K562 (cell line): Measurements from ENCODE around the gene RAD21L1. TPM values are rescaled to one million over a fixed set of nuclear protein-coding genes. Genes with fewer than 3 reads are reported as not detected.
A peak's percentile ranks its signal among the peaks of the same experiment; 100 is the strongest.
"Not testable (repeated sequence)": the region's sequence is repeated elsewhere in the genome, so short reads cannot be mapped to it uniquely, and the experiment has no call there.

ENCODE experiments used
- ATAC-seq: fragments of 200-7000 bp; cut with Tn5 transposase; 3 replicates; pipeline ENCODE4 v1.9.1; 2020; ENCODE audit warnings: moderate library complexity
- BruUV-seq: library from RNA; stranded (reverse); fragments of 400-500 nt; replicated peaks from 2 replicates; lab custom pipeline; 2021; lab: Mats Ljungman, UMichigan
- CTCF ChIA-PET: fragments of 300-600 bp; formaldehyde crosslinking; extraction: SDS; loops from one replicate; lab custom pipeline; 2021; ENCODE audit warnings: low intra/inter-chr PET ratio; lab: Yijun Ruan, JAX
- POLR2A ChIA-PET: fragments of 300-600, 350-650 bp; sonication (Branson Sonifier 250); formaldehyde crosslinking; extraction: SDS; loops from one replicate; lab custom pipeline; 2021; ENCODE audit warnings: antibody characterized with exemption, inconsistent platforms; lab: Yijun Ruan, JAX
- DNase-seq, 4 experiments: peaks; one replicate each; pipeline versions ENCODE4 v3.0.0 to v3.0.0-alpha.2; 2011 to 2018; ENCODE audit warnings: low spot score in 3 of 4, mixed read lengths in 3 of 4; ENCODE audit errors: extremely low read depth in 1 of 4
- FAIRE-seq: peaks from 2 replicates; lab custom pipeline; 2011; peaks lifted over from hg19 to GRCh38; lab: Jason Lieb, UNC
- H2AFZ ChIP-seq: 2 replicates; pipeline ENCODE4 v1.6.0; 2011; ENCODE audit warnings: low read depth, low read length, control low read depth, inconsistent platforms
- H3K27ac ChIP-seq: fragments of 200-600 bp; 3 replicates; pipeline ENCODE4 v1.8.0; 2011; ENCODE audit warnings: low read depth, mild to moderate bottlenecking, control low read depth, inconsistent platforms, low read length, moderate library complexity, mixed read lengths; ENCODE audit errors: extremely low read depth
- H3K27me3 ChIP-seq, 2 experiments: fragments of 300-600 bp in 1 of 2; 2 replicates in 1 of 2; 3 replicates in 1 of 2; pipeline versions ENCODE4 v1.6.0 to v1.8.0; 2011; ENCODE audit warnings: inconsistent platforms in 2 of 2, low read length in 2 of 2, mild to moderate bottlenecking in 1 of 2, mixed read lengths in 1 of 2, moderate library complexity in 1 of 2; ENCODE audit not compliant: control insufficient read depth in 2 of 2, insufficient read depth in 2 of 2
- H3K36me3 ChIP-seq: fragments of 300-600 bp; 3 replicates; pipeline ENCODE4 v1.8.0; 2011; ENCODE audit warnings: mild to moderate bottlenecking, low read length, inconsistent platforms; ENCODE audit not compliant: control insufficient read depth, insufficient read depth
- H3K4me1 ChIP-seq, 2 experiments: fragments of 200-600 bp in 1 of 2; replicated peaks in 1 of 2; 2 replicates in 1 of 2; 3 replicates in 1 of 2; pipeline versions ENCODE4 v1.5.1 to v1.8.0; 2011; ENCODE audit warnings: inconsistent platforms in 2 of 2, low read length in 2 of 2, mild to moderate bottlenecking in 1 of 2, mixed read lengths in 1 of 2, moderate library complexity in 1 of 2; ENCODE audit not compliant: control insufficient read depth in 2 of 2, insufficient read depth in 2 of 2
- H3K4me2 ChIP-seq: 2 replicates; pipeline ENCODE4 v1.6.1; 2011; ENCODE audit warnings: low read length, control low read depth, inconsistent platforms, mixed read lengths; ENCODE audit not compliant: insufficient read depth
- H3K4me3 ChIP-seq: fragments of 200-600 bp; sonication (generic), shearing (Covaris generic); 2 replicates; pipeline ENCODE4 v1.5.1; 2016; ENCODE audit warnings: control low read depth, inconsistent platforms
- H3K79me2 ChIP-seq: fragments of 200-600 bp; 3 replicates; pipeline ENCODE4 v1.8.0; 2011; ENCODE audit warnings: low read length, inconsistent platforms; ENCODE audit not compliant: control insufficient read depth, insufficient read depth
- H3K9ac ChIP-seq, 2 experiments: 2 replicates each; pipeline versions ENCODE4 v1.6.0 to v1.6.1; 2011; ENCODE audit warnings: low read depth in 2 of 2, low read length in 2 of 2, control low read depth in 1 of 2, inconsistent platforms in 1 of 2, mild to moderate bottlenecking in 1 of 2, mixed read lengths in 1 of 2; ENCODE audit not compliant: insufficient read depth in 1 of 2
- H3K9me1 ChIP-seq: one replicate; pipeline ENCODE4 v1.6.0; 2011; ENCODE audit warnings: inconsistent platforms, mild to moderate bottlenecking, low read length, moderate library complexity; ENCODE audit not compliant: control insufficient read depth, insufficient read depth
- H3K9me3 ChIP-seq: replicated peaks from 2 replicates; pipeline ENCODE4 v1.5.1; 2011; ENCODE audit warnings: low read depth, low read length, inconsistent platforms; ENCODE audit not compliant: control insufficient read depth, insufficient read depth
- H4K20me1 ChIP-seq: replicated peaks from 2 replicates; pipeline ENCODE4 v1.6.1; 2011; ENCODE audit warnings: low read length, inconsistent platforms, mixed read lengths; ENCODE audit not compliant: control insufficient read depth, insufficient read depth
- WGBS: fragments of 100-300 bp; shearing (Covaris generic); methylation state at CpG from one replicate; pipeline ENCODE4 v1.1.6; 2016; ENCODE audit warnings: low coverage, mixed read lengths; ENCODE audit not compliant: insufficient coverage; ENCODE audit errors: missing lambda C conversion rate; 5-methylcytosine and 5-hydroxymethylcytosine counted together
- in situ Hi-C: fragments of 300-500 bp; cut with MboI; formaldehyde crosslinking; loops from 4 replicates; pipeline ENCODE4 v1.15.0; 2018; ENCODE audit warnings: inconsistent platforms, mixed read lengths
- intact Hi-C: fragments of 100-400 bp; cut with micrococcal nuclease; formaldehyde crosslinking; loops from 2 replicates; pipeline ENCODE4 v1.14.2; 2022
- polyA plus RNA-seq, 8 experiments: library from polyadenylated mRNA; depleted of rRNA in 4 of 8; stranded (reverse) in 5 of 8; unstranded in 3 of 8; fragments of >200 nt; fragmentation: Nextera tagmentation in 2 of 8; fragmentation: Illumina TruSeq in 1 of 8; extraction: Ambion mirVana in 2 of 8; extraction: Trizol in 1 of 8; gene quantifications; 2 replicates each; pipeline versions ENCODE4 v1.2.1 to v1.2.3, GENCODE V29; 2011 to 2014; ENCODE audit warnings: inconsistent platforms in 1 of 8, missing spikeins in 1 of 8
- total RNA-seq, 7 experiments: library from RNA; depleted of rRNA in 6 of 7; stranded (reverse); fragments of >200 nt in 6 of 7; fragmentation: Illumina TruSeq in 2 of 7; extraction: Trizol in 2 of 7; gene quantifications; 2 replicates each; pipeline versions ENCODE4 v1.2.1 to v1.2.3, GENCODE V29; 2011 to 2021; ENCODE audit warnings: low replicate concordance in 1 of 7
- TF ChIP-seq, protein P1 (sequence below): fragments of 450-650 bp; formaldehyde crosslinking; IDR thresholded peaks from 2 replicates; pipeline ENCODE4 v1.4.0; 2020; ENCODE audit warnings: mild to moderate bottlenecking, mixed read lengths

Gene RAD21L1
- total and polyA plus RNA-seq, 9 of the 15 experiments (the other 6 are each of a cell fraction or from before 2014, with no cell fraction given), result 0.17 to 1.7 (median 0.45) TPM; not detected in 1

DNA sequence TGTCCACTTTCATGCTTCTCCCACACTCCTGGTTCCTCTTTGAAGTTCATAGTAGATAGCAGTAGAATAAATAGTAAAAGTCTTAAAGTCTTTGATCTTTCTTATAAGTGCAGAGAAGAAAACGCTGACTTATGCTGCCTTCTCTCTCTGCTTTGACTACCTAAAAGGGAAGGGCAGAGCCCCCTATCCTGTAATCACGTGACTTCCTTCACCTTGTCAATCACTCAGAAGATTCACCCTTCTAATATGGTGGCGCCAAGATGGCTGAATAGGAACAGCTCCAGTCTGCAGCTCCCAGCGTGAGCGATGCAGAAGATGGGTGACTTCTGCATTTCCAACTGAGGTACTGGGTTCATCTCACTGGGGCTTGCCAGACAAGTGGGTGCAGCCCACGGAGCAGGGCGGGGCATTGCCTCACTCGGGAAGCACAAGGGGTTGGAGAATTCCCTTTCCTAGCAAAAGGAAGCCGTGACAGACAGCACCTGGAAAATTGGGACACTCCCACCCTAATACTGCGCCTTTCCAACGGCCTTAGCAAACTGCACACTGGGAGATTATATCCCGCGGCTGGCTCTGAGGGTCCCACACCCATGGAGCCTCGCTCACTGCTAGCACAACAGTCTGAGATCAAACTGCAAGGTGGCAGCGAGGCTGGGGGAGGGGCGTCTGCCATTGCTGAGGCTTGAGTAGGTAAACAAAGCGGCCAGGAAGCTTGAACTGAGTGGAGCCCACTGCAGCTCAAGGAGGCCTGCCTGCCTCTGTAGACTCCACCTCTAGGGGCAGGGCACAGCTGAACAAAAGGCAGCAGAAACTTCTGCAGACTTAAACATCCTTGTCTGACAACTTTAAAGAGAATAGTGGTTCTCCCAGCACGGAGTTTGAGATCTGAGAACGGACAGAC, 9.1 kb upstream of the RAD21L1 start (continued):
- TF ChIP-seq, protein P1, sequence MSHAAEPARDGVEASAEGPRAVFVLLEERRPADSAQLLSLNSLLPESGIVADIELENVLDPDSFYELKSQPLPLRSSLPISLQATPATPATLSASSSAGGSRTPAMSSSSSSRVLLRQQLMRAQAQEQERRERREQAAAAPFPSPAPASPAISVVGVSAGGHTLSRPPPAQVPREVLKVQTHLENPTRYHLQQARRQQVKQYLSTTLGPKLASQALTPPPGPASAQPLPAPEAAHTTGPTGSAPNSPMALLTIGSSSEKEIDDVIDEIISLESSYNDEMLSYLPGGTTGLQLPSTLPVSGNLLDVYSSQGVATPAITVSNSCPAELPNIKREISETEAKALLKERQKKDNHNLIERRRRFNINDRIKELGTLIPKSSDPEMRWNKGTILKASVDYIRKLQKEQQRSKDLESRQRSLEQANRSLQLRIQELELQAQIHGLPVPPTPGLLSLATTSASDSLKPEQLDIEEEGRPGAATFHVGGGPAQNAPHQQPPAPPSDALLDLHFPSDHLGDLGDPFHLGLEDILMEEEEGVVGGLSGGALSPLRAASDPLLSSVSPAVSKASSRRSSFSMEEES (CRISPR knock-in tag), result peak; percentile 82

DNA sequence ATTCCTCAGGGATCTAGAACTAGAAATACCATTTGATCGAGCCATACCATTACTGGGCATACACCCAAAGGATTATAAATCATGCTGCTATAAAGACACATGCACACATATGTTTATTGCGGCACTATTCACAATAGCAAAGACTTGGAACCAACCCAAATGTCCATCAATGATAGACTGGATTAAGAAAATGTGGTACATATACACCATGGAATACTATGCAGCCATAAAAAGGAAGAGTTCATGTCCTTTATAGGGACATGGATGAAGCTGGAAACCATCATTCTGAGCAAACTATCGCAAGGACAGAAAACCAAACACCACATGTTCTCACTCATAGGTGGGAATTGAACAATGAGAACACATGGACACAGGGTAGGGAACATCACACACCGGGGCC, 3.1 kb upstream of the RAD21L1 start:
- intact Hi-C loops, result not testable (repeated sequence)

More for the DNA sequence above, 3.1 kb upstream of the RAD21L1 start:
- BruUV-seq, in situ Hi-C loops, H3K79me2 ChIP-seq, H3K4me2 ChIP-seq, ATAC-seq, H3K36me3 ChIP-seq, H3K9ac ChIP-seq, H3K27me3 ChIP-seq, H4K20me1 ChIP-seq, CTCF ChIA-PET, DNase-seq, H2AFZ ChIP-seq, H3K27ac ChIP-seq, FAIRE-seq, H3K9me3 ChIP-seq, H3K9me1 ChIP-seq, H3K4me3 ChIP-seq, POLR2A ChIA-PET: not testable (repeated sequence)
- peaks cover 0 to 18% of the 10 kb centered on the region in 2 experiments; a peak in 4 of 5 replicates for H3K4me1 ChIP-seq
- WGBS, result 68% methylated on average over 2 of the region's 4 CpGs
